Karpas-422 (cell line): Measurements from ENCODE around the gene MSTO1. TPM values are rescaled to one million over a fixed set of nuclear protein-coding genes. Genes with fewer than 3 reads are reported as not detected.
"Not testable (repeated sequence)": the region's sequence is repeated elsewhere in the genome, so short reads cannot be mapped to it uniquely, and the experiment has no call there.

Source experiments
- DNase-seq: peaks from one replicate; pipeline ENCODE4 v3.0.0-alpha.2; 2015
- H2AFZ ChIP-seq: fragments of 200-600 bp; sonication (generic); 2 replicates; pipeline ENCODE4 v1.6.1; 2014; ENCODE audit warnings: antibody characterized with exemption, low read length, mixed read lengths
- H3K27ac ChIP-seq: fragments of 200-600 bp; sonication (generic); 2 replicates; pipeline ENCODE4 v1.5.1; 2014; ENCODE audit warnings: mild to moderate bottlenecking, low read length, moderate library complexity
- H3K27me3 ChIP-seq: fragments of 200-600 bp; sonication (generic); 2 replicates; pipeline ENCODE4 v1.6.1; 2014; ENCODE audit warnings: low read length, mixed read lengths
- H3K36me3 ChIP-seq: fragments of 200-600 bp; sonication (generic); 2 replicates; pipeline ENCODE4 v1.6.1; 2014; ENCODE audit warnings: low read length, mixed read lengths; ENCODE audit not compliant: insufficient read depth
- H3K4me1 ChIP-seq: fragments of 200-600 bp; sonication (generic); 2 replicates; pipeline ENCODE4 v1.6.1; 2014; ENCODE audit warnings: mild to moderate bottlenecking, low read length, mixed read lengths
- H3K4me2 ChIP-seq: fragments of 200-600 bp; sonication (generic); 2 replicates; pipeline ENCODE4 v1.6.1; 2014; ENCODE audit warnings: low read length, low read depth, mild to moderate bottlenecking; ENCODE audit not compliant: poor library complexity, severe bottlenecking
- H3K4me3 ChIP-seq: fragments of 200-600 bp; sonication (generic); 2 replicates; pipeline ENCODE4 v1.5.1; 2014; ENCODE audit warnings: mild to moderate bottlenecking, antibody characterized with exemption, low read length, mixed read lengths
- H3K79me2 ChIP-seq: fragments of 200-600 bp; sonication (generic); 2 replicates; pipeline ENCODE4 v1.6.1; 2014; ENCODE audit warnings: mild to moderate bottlenecking, low read length, mixed read lengths
- H3K9ac ChIP-seq: fragments of 200-600 bp; sonication (generic); 2 replicates; pipeline ENCODE4 v1.6.0; 2014; ENCODE audit warnings: low read length
- H3K9me2 ChIP-seq: fragments of 200-600 bp; sonication (generic), shearing (Covaris generic); replicated peaks from 2 replicates; pipeline ENCODE4 v1.6.0; 2014; ENCODE audit warnings: mild to moderate bottlenecking, low read length, moderate library complexity; ENCODE audit not compliant: insufficient read depth
- H3K9me3 ChIP-seq: fragments of 300-700, 200-600 bp; sonication (generic); 2 replicates; pipeline ENCODE4 v1.6.1; 2014; ENCODE audit warnings: low read length, mixed read lengths
- H4K20me1 ChIP-seq: fragments of 200-600 bp; sonication (generic); 2 replicates; pipeline ENCODE4 v1.6.1; 2014; ENCODE audit warnings: mild to moderate bottlenecking, antibody characterized with exemption, low read length, low read depth; ENCODE audit not compliant: insufficient read depth
- total RNA-seq: library from RNA; depleted of rRNA; stranded (reverse); fragments of >200 nt; shearing (Covaris generic); gene quantifications from 2 replicates; pipeline ENCODE4 v1.2.3, GENCODE V29; 2014; ENCODE audit warnings: low replicate concordance

Gene MSTO1
- total RNA-seq, 1 experiment from 2014 or later, result 55.2 TPM

- not testable (repeated sequence) for H3K4me3 ChIP-seq, H3K4me1 ChIP-seq, H4K20me1 ChIP-seq, H3K9ac ChIP-seq, H3K27me3 ChIP-seq, H2AFZ ChIP-seq, H3K9me3 ChIP-seq, H3K4me2 ChIP-seq, H3K27ac ChIP-seq, H3K36me3 ChIP-seq, H3K79me2 ChIP-seq, H3K9me2 ChIP-seq, DNase-seq
These were observed 10.0 kb upstream of the MSTO1 start for GRCh38 chr1:155599828-155600572.

- peak; percentile 47 for DNase-seq
- H4K20me1 ChIP-seq, result no peaks in the 10 kb centered on the region
These were observed 2.3 kb upstream of the MSTO1 start for GRCh38 chr1:155607708-155608107.

GRCh38 chr1:155608888-155609225 lies 1.2 kb upstream of the MSTO1 start:
- Histone ChIP-seq H3K79me2 (no peaks in the 10 kb centered on the region; the same call in 1 of the 2 replicates), H3K4me3 (no peak overlapping the region), H3K9me3 (no peaks in the 10 kb centered on the region), H3K27ac (no peak overlapping the region), H3K9me2 (no peaks in the 10 kb centered on the region), H4K20me1 (no peaks in the 10 kb centered on the region), H3K4me1 (peaks cover 6% of the 10 kb centered on the region), H3K4me2 (no peak overlapping the region), H3K27me3 (no peaks in the 10 kb centered on the region), H2AFZ (no peak overlapping the region), H3K9ac (no peak overlapping the region), H3K36me3 (no peaks in the 10 kb centered on the region)
- DNase-seq, result peak; percentile 41

More at GRCh38 chr1:155607708-155608107, 2.3 kb upstream of the MSTO1 start:
- Histone ChIP-seq H3K9me3 (no peaks in the 10 kb centered on the region), H3K4me1 (peaks cover 6% of the 10 kb centered on the region), H3K27me3 (no peaks in the 10 kb centered on the region), H3K79me2 (no peaks in the 10 kb centered on the region; the same call in 1 of the 2 replicates), H3K4me3 (no peak overlapping the region), H3K4me2 (no peak overlapping the region), H3K27ac (no peak overlapping the region), H3K9ac (no peak overlapping the region), H2AFZ (no peak overlapping the region), H3K9me2 (no peaks in the 10 kb centered on the region), H3K36me3 (no peaks in the 10 kb centered on the region)

GRCh38 chr1:155610257-155610647 lies 234 bp downstream of the MSTO1 start:
- H3K27ac ChIP-seq, H3K4me1 ChIP-seq, H3K79me2 ChIP-seq, H4K20me1 ChIP-seq, H2AFZ ChIP-seq, H3K9me2 ChIP-seq, H3K36me3 ChIP-seq, H3K9me3 ChIP-seq, H3K27me3 ChIP-seq, DNase-seq: not testable (repeated sequence)
- H3K4me2 ChIP-seq, result peak overlapping the region; percentile 44
- H3K9ac ChIP-seq, result peak overlapping the region; percentile 60; the same call in 1 of the 2 replicates
- H3K4me3 ChIP-seq, result peak overlapping the region; percentile 67; the same call in 1 of the 2 replicates

- not testable (repeated sequence) for H3K4me1 ChIP-seq, H3K27me3 ChIP-seq, H3K27ac ChIP-seq, H3K79me2 ChIP-seq, H3K9me3 ChIP-seq, H3K9ac ChIP-seq, H3K4me2 ChIP-seq, H2AFZ ChIP-seq, H3K9me2 ChIP-seq, H4K20me1 ChIP-seq, H3K4me3 ChIP-seq, H3K36me3 ChIP-seq
- DNase-seq, result peak; percentile 33
These were observed 3.2 kb downstream of the MSTO1 start for GRCh38 chr1:155613226-155613625.

GRCh38 chr1:155622191-155622590 lies 12.2 kb downstream of the MSTO1 start:
- no peaks in the 10 kb centered on the region for H4K20me1 ChIP-seq
- no peak overlapping the region for H3K4me2 ChIP-seq
- H3K9me2 ChIP-seq, result no peaks in the 10 kb centered on the region
- no peak overlapping the region for H3K9ac ChIP-seq
- peaks cover 3% of the 10 kb centered on the region; the same call in 1 of the 2 replicates for H3K27me3 ChIP-seq
- peak; percentile 14 for DNase-seq
- H3K4me1 ChIP-seq, result no peaks in the 10 kb centered on the region
- H2AFZ ChIP-seq, result no peak overlapping the region
- no peaks in the 10 kb centered on the region for H3K9me3 ChIP-seq
- no peak overlapping the region for H3K27ac ChIP-seq
- H3K4me3 ChIP-seq, result no peak overlapping the region
- no peaks in the 10 kb centered on the region for H3K79me2 ChIP-seq
- no peaks in the 10 kb centered on the region for H3K36me3 ChIP-seq

GRCh38 chr1:155623357-155623756 lies 13.3 kb downstream of the MSTO1 start:
- Histone ChIP-seq H2AFZ (no peak overlapping the region), H3K27ac (no peak overlapping the region), H3K27me3 (peaks cover 3% of the 10 kb centered on the region; the same call in 1 of the 2 replicates), H3K4me2 (no peak overlapping the region), H3K9me3 (no peaks in the 10 kb centered on the region), H3K9ac (no peak overlapping the region), H3K4me3 (no peak overlapping the region), H4K20me1 (no peaks in the 10 kb centered on the region), H3K79me2 (no peaks in the 10 kb centered on the region), H3K36me3 (no peaks in the 10 kb centered on the region), H3K4me1 (no peaks in the 10 kb centered on the region), H3K9me2 (no peaks in the 10 kb centered on the region)
- no peak for DNase-seq

- H3K36me3 ChIP-seq, H3K27me3 ChIP-seq, DNase-seq, H3K4me1 ChIP-seq, H4K20me1 ChIP-seq, H3K79me2 ChIP-seq, H2AFZ ChIP-seq, H3K4me3 ChIP-seq, H3K27ac ChIP-seq, H3K9me3 ChIP-seq, H3K9ac ChIP-seq, H3K4me2 ChIP-seq, H3K9me2 ChIP-seq: not testable (repeated sequence)
These were observed 16.4 kb downstream of the MSTO1 start for GRCh38 chr1:155626428-155626827.
